MM.1S (cell line): ENCODE data around the gene TDRD3.

Source experiments
- DNase-seq: peaks from one replicate; pipeline ENCODE4 v3.0.0-alpha.2; 2015
- H2AFZ ChIP-seq: fragments of 300-600 bp; sonication (generic); 2 replicates; pipeline ENCODE4 v1.6.0; 2016; ENCODE audit warnings: antibody characterized with exemption, low read length
- H3F3A ChIP-seq: fragments of 300-600 bp; sonication (generic); 2 replicates; pipeline ENCODE4 v1.6.1; 2016; ENCODE audit warnings: mild to moderate bottlenecking, antibody characterized with exemption, low read length, moderate library complexity, mixed read lengths; ENCODE audit not compliant: insufficient read depth
- H3K27ac ChIP-seq: fragments of 300-600 bp; sonication (generic); 2 replicates; pipeline ENCODE4 v1.5.1; 2016; ENCODE audit warnings: mild to moderate bottlenecking, low read length
- H3K27me3 ChIP-seq: fragments of 300-600 bp; sonication (generic); replicated peaks from 2 replicates; pipeline ENCODE4 v1.6.0; 2016; ENCODE audit warnings: low read length; ENCODE audit not compliant: insufficient read depth
- H3K36me3 ChIP-seq: fragments of 300-600 bp; sonication (generic); replicated peaks from 2 replicates; pipeline ENCODE4 v1.6.1; 2016; ENCODE audit warnings: mild to moderate bottlenecking, low read length, mixed read lengths; ENCODE audit not compliant: insufficient read depth
- H3K4me1 ChIP-seq: fragments of 300-600 bp; sonication (generic); 2 replicates; pipeline ENCODE4 v1.6.1; 2016; ENCODE audit warnings: low read length, mixed read lengths
- H3K4me2 ChIP-seq: fragments of 300-600 bp; sonication (generic); 2 replicates; pipeline ENCODE4 v1.6.0; 2016; ENCODE audit warnings: low read depth, low read length
- H3K4me3 ChIP-seq: fragments of 300-600 bp; sonication (generic); 2 replicates; pipeline ENCODE4 v1.5.1; 2016; ENCODE audit warnings: low read length, mixed read lengths
- H3K79me2 ChIP-seq: fragments of 300-600 bp; sonication (generic); 2 replicates; pipeline ENCODE4 v1.6.1; 2016; ENCODE audit warnings: mixed run types, low read length, mixed read lengths
- H3K9ac ChIP-seq: fragments of 300-600 bp; sonication (generic); 2 replicates; pipeline ENCODE4 v1.6.1; 2016; ENCODE audit warnings: low read length, mixed read lengths
- H3K9me2 ChIP-seq: fragments of 300-600 bp; sonication (generic); replicated peaks from 2 replicates; pipeline ENCODE4 v1.6.1; 2016; ENCODE audit warnings: mild to moderate bottlenecking, low read length, mixed read lengths; ENCODE audit not compliant: insufficient read depth
- H3K9me3 ChIP-seq: fragments of 300-600 bp; sonication (generic); replicated peaks from 2 replicates; pipeline ENCODE4 v1.6.1; 2016; ENCODE audit warnings: mild to moderate bottlenecking, low read length, mixed read lengths; ENCODE audit not compliant: insufficient read depth
- H4K20me1 ChIP-seq: fragments of 300-600 bp; sonication (generic); 2 replicates; pipeline ENCODE4 v1.6.1; 2016; ENCODE audit warnings: mild to moderate bottlenecking, low read length, moderate library complexity, mixed read lengths; ENCODE audit not compliant: insufficient read depth
- EZH2 ChIP-seq: fragments of 300-600 bp; sonication (generic); optimal IDR thresholded peaks from 2 replicates; pipeline ENCODE3; 2017; ENCODE audit warnings: low read depth, mild to moderate bottlenecking, antibody characterized with exemption, low read length, mixed read lengths
- EZH2phosphoT487 ChIP-seq: fragments of 300-600 bp; sonication (generic); IDR thresholded peaks from 2 replicates; pipeline ENCODE4 v1.6.1; 2018; ENCODE audit warnings: antibody characterized with exemption, low read length
- TF ChIP-seq, protein P1 (sequence below): fragments of 300-600 bp; sonication (generic); IDR thresholded peaks from 2 replicates; pipeline ENCODE4 v1.5.1; 2016; ENCODE audit warnings: antibody characterized with exemption, low read length, mixed read lengths

Gene TDRD3

DNA sequence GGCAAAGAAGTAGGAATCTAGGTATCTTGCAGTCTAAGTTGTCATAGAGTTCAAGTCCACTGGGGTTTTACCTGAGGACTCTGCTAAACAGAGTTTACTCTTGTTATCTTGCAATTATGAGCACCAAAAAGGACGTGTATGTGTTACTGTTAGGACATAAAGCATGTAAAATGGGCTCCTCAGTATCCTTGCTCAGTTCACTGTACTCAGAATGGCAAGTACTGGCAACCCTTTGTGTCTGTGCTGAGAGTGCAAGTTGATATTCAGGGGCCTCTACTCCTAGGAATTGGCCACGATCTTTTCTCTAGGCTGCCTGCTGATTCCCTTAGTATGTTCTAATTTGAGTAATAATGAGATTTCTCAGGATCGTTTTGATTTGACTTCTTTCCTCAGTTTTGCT is 13.3 kb downstream of the TDRD3 start:
- Histone ChIP-seq H3K4me3 (no peak overlapping the region), H3K36me3 (no peaks in the 10 kb centered on the region), H3K27me3 (no peaks in the 10 kb centered on the region), H3K27ac (no peak overlapping the region), H2AFZ (no peak overlapping the region), H4K20me1 (no peaks in the 10 kb centered on the region), H3K9me3 (no peaks in the 10 kb centered on the region), H3K79me2 (peaks cover 35% of the 10 kb centered on the region), H3K4me2 (no peak overlapping the region), H3K4me1 (no peaks in the 10 kb centered on the region), H3K9me2 (no peaks in the 10 kb centered on the region), H3K9ac (no peak overlapping the region), H3F3A (no peaks in the 10 kb centered on the region)
- no peak for DNase-seq
- TF ChIP-seq, protein P1, sequence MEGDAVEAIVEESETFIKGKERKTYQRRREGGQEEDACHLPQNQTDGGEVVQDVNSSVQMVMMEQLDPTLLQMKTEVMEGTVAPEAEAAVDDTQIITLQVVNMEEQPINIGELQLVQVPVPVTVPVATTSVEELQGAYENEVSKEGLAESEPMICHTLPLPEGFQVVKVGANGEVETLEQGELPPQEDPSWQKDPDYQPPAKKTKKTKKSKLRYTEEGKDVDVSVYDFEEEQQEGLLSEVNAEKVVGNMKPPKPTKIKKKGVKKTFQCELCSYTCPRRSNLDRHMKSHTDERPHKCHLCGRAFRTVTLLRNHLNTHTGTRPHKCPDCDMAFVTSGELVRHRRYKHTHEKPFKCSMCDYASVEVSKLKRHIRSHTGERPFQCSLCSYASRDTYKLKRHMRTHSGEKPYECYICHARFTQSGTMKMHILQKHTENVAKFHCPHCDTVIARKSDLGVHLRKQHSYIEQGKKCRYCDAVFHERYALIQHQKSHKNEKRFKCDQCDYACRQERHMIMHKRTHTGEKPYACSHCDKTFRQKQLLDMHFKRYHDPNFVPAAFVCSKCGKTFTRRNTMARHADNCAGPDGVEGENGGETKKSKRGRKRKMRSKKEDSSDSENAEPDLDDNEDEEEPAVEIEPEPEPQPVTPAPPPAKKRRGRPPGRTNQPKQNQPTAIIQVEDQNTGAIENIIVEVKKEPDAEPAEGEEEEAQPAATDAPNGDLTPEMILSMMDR = no peak
- no peak for TF ChIP-seq EZH2phosphoT487
- TF ChIP-seq EZH2 = no peak

DNA sequence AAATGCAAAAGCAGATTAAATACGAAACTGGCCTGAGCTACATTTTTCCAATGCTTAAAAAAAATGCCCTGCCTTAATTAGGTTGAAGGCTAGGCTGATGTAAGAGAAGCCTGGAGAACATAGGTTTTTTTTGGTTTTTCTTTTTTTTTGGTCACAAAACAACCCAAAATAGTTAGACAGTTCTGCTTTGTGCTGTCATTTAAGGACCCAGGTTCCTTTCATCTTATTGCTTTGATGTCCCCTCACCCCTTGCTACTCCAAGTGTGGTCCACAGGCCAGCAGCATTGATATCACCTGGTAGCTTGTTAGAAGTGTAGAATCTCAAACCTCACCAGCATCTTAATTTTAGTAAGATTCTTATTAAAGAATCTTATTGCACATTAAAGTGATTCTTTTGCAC is 14.4 kb downstream of the TDRD3 start:
- H3K9ac ChIP-seq = no peak overlapping the region
- no peaks in the 10 kb centered on the region for H3K9me2 ChIP-seq
- no peaks in the 10 kb centered on the region for H3K4me1 ChIP-seq
- no peaks in the 10 kb centered on the region for H3F3A ChIP-seq
- H2AFZ ChIP-seq = no peak overlapping the region
- H4K20me1 ChIP-seq = no peaks in the 10 kb centered on the region
- no peaks in the 10 kb centered on the region for H3K9me3 ChIP-seq
- H3K27ac ChIP-seq = no peak overlapping the region
- TF ChIP-seq EZH2phosphoT487 = no peak
- TF ChIP-seq EZH2 = no peak
- TF ChIP-seq, protein P1 = no peak
- H3K4me2 ChIP-seq = no peak overlapping the region
- H3K4me3 ChIP-seq = no peak overlapping the region
- no peaks in the 10 kb centered on the region for H3K36me3 ChIP-seq
- H3K79me2 ChIP-seq = peaks cover 27% of the 10 kb centered on the region
- no peak for DNase-seq
- H3K27me3 ChIP-seq = no peaks in the 10 kb centered on the region

DNA sequence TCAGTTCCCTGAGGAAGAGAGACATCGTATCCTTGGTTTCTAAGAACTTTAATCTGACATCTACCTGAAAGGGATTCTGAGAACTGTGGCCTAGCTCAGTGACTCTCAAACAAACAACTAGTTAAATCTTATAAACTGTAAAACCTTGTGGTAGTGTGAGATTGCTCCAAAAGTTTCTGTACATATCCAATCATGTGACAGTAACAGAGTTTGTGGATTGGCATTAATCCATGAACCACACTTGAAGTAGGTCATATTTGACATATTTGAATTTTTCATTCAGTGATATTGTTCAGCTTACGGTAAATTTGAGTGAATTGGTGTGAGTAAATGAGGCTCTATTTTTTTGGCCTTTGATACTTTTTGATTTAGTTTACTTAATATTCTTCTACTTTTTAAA is 15.0 kb downstream of the TDRD3 start:
- no peaks in the 10 kb centered on the region for H3K4me1 ChIP-seq
- H3K27ac ChIP-seq = no peak overlapping the region
- no peak overlapping the region for H3K9ac ChIP-seq
- no peak overlapping the region for H3K4me3 ChIP-seq
- no peak overlapping the region for H2AFZ ChIP-seq
- H3K79me2 ChIP-seq = peaks cover 26% of the 10 kb centered on the region
- H3K4me2 ChIP-seq = no peak overlapping the region
- H3F3A ChIP-seq = no peaks in the 10 kb centered on the region
- H4K20me1 ChIP-seq = no peaks in the 10 kb centered on the region
- no peaks in the 10 kb centered on the region for H3K9me3 ChIP-seq
- H3K9me2 ChIP-seq = no peaks in the 10 kb centered on the region
- no peaks in the 10 kb centered on the region for H3K27me3 ChIP-seq
- TF ChIP-seq EZH2 (no peak), EZH2phosphoT487 (no peak)
- TF ChIP-seq, protein P1 = no peak
- no peaks in the 10 kb centered on the region for H3K36me3 ChIP-seq
- DNase-seq = no peak
